Activated B cell treated with CpG ODN at 0.5 μM for 24 hours (primary cell): ENCODE measurements around the gene ANP32E. TPM values are rescaled to one million over a fixed set of nuclear protein-coding genes. Genes with fewer than 3 reads are reported as not detected.

Experiments
- ATAC-seq: fragments of 200-7000 bp; cut with Tn5 transposase; one replicate; pipeline ENCODE4 v1.10.0; 2021; ENCODE audit warnings: low read depth, mild to moderate bottlenecking, moderate library complexity
- CTCF ChIA-PET: fragments of 350-600 bp; sonication (Branson Sonifier 250); formaldehyde crosslinking; loops from one replicate; lab custom pipeline; 2021; ENCODE audit warnings: antibody characterized with exemption; lab: Charles Lee
- POLR2A ChIA-PET: fragments of 350-600 bp; sonication (Branson Sonifier 250); formaldehyde crosslinking; loops from one replicate; lab custom pipeline; 2021; ENCODE audit warnings: antibody characterized with exemption; lab: Charles Lee
- DNase-seq: peaks from one replicate; pipeline ENCODE4 v3.0.0; 2022
- H3K27ac Mint-ChIP-seq: one replicate; pipeline ENCODE4 v1.8.0; 2020; ENCODE audit warnings: mixed read lengths
- H3K27me3 Mint-ChIP-seq: one replicate; pipeline ENCODE4 v1.8.0; 2021; ENCODE audit warnings: mixed read lengths
- H3K36me3 Mint-ChIP-seq: one replicate; pipeline ENCODE4 v1.8.0; 2021; ENCODE audit warnings: low read depth, mixed read lengths
- H3K4me1 Mint-ChIP-seq: one replicate; pipeline ENCODE4 v1.8.0; 2021; ENCODE audit warnings: mixed read lengths
- H3K4me3 Mint-ChIP-seq: one replicate; pipeline ENCODE4 v1.8.0; 2020; ENCODE audit warnings: mild to moderate bottlenecking, mixed read lengths
- H3K9me3 Mint-ChIP-seq: one replicate; pipeline ENCODE4 v1.8.0; 2020; ENCODE audit warnings: mixed read lengths
- CTCF ChIP-seq: fragments of 200-600 bp; IDR thresholded peaks from one replicate; pipeline ENCODE4 v1.8.0; 2022; ENCODE audit warnings: antibody characterized with exemption, mild to moderate bottlenecking
- intact Hi-C: fragments of 100-400 bp; cut with micrococcal nuclease; formaldehyde crosslinking; loops from one replicate; pipeline ENCODE4 v1.15.1; 2024
- total RNA-seq: library from RNA; stranded (reverse); gene quantifications from 2 replicates; pipeline ENCODE4 v1.2.3, GENCODE V29; 2022

Gene ANP32E
- total RNA-seq, 1 donor from 2014 or later: 70.5 TPM

GRCh38 chr1:150207281-150207971 is 28.5 kb downstream of the ANP32E start:
- DNase-seq (no peak), ATAC-seq (no peak)
- Mint-ChIP-seq H3K4me3 (no peak overlapping the region), H3K9me3 (no peaks in the 10 kb centered on the region), H3K27ac (no peak overlapping the region), H3K4me1 (no peaks in the 10 kb centered on the region), H3K27me3 (peaks cover 2% of the 10 kb centered on the region), H3K36me3 (no peaks in the 10 kb centered on the region)
- ChIA-PET POLR2A (interaction anchor here (0.6 kb wide), 1 partner anchor 87 kb away, joined by 10 read pairs; no protein-coding TSS in a partner anchor), CTCF (no interaction called here)
- intact Hi-C loops: no loop called here
- TF ChIP-seq CTCF: no peak

- Mint-ChIP-seq H3K4me3 (no peak overlapping the region), H3K4me1 (no peaks in the 10 kb centered on the region), H3K36me3 (peaks cover 4% of the 10 kb centered on the region), H3K27me3 (peaks cover 6% of the 10 kb centered on the region), H3K9me3 (no peaks in the 10 kb centered on the region), H3K27ac (no peak overlapping the region)
- no peak for TF ChIP-seq CTCF
- intact Hi-C loops: no loop called here
- CTCF ChIA-PET: no interaction called here
- DNase-seq: no peak
- ATAC-seq: no peak
- POLR2A ChIA-PET: interaction anchor here (0.6 to 0.8 kb wide), 2 partner anchors 142 to 308 kb away, joined by 4 to 5 read pairs; a partner anchor contains a TSS
Observed at GRCh38 chr1:150196417-150196816, 39.5 kb downstream of the ANP32E start.

GRCh38 chr1:150194381-150195031 is 41.4 kb downstream of the ANP32E start:
- ChIA-PET CTCF (no interaction called here), POLR2A (no interaction called here)
- H3K4me1 Mint-ChIP-seq: no peaks in the 10 kb centered on the region
- no peaks in the 10 kb centered on the region for H3K9me3 Mint-ChIP-seq
- H3K36me3 Mint-ChIP-seq: peaks cover 4% of the 10 kb centered on the region
- H3K27me3 Mint-ChIP-seq: peaks cover 6% of the 10 kb centered on the region
- ATAC-seq: no peak
- intact Hi-C loops: no loop called here
- H3K4me3 Mint-ChIP-seq: no peak overlapping the region
- no peak overlapping the region for H3K27ac Mint-ChIP-seq
- no peak for DNase-seq
- TF ChIP-seq CTCF: no peak

GRCh38 chr1:150192012-150192411 is 43.9 kb downstream of the ANP32E start:
- Mint-ChIP-seq H3K4me3 (no peak overlapping the region), H3K36me3 (peaks cover 4% of the 10 kb centered on the region), H3K4me1 (peaks cover 5% of the 10 kb centered on the region), H3K9me3 (no peaks in the 10 kb centered on the region), H3K27ac (no peak overlapping the region), H3K27me3 (peaks cover 6% of the 10 kb centered on the region)
- ATAC-seq (no peak), DNase-seq (no peak)
- TF ChIP-seq CTCF: no peak
- ChIA-PET CTCF (interaction anchor here (0.6 kb wide), 1 partner anchor 299 kb away, joined by 3 read pairs; no protein-coding TSS in a partner anchor), POLR2A (interaction anchor here (0.5 to 1.2 kb wide), 3 partner anchors 21 to 178 kb away, joined by 3 to 4 read pairs (median 3); no protein-coding TSS in a partner anchor)
- intact Hi-C loops: no loop called here

- DNase-seq: no peak
- CTCF ChIA-PET: interaction anchor here (0.8 to 4.1 kb wide), 26 partner anchors 11 to 300 kb away, joined by 3 to 90 read pairs (median 5); partner anchors contain the start of genes PLEKHO1, SF3B4 and VPS45
- peaks cover 4% of the 10 kb centered on the region for H3K36me3 Mint-ChIP-seq
- no peaks in the 10 kb centered on the region for H3K27me3 Mint-ChIP-seq
- no peak overlapping the region for H3K4me3 Mint-ChIP-seq
- peaks cover 13% of the 10 kb centered on the region for H3K4me1 Mint-ChIP-seq
- ATAC-seq: peak; percentile 36
- POLR2A ChIA-PET: interaction anchor here (0.6 to 3.9 kb wide), 18 partner anchors 10 to 300 kb away, joined by 3 to 78 read pairs (median 8); partner anchors contain the start of genes PLEKHO1, RPRD2, SF3B4 and VPS45
- no peak overlapping the region for H3K27ac Mint-ChIP-seq
- H3K9me3 Mint-ChIP-seq: no peaks in the 10 kb centered on the region
- no peak for TF ChIP-seq CTCF
- intact Hi-C loops: loop anchor here (1.0 to 2.0 kb wide), 8 partner anchors 21 to 299 kb away; partner anchors contain the start of genes PLEKHO1 and SF3B4
Observed at GRCh38 chr1:150187560-150187931, 48.4 kb downstream of the ANP32E start.
